Transverse colon (tissue), 4 donors: ENCODE results near the gene DIS3L2. TPM values are rescaled to one million over a fixed set of nuclear protein-coding genes. Genes with fewer than 3 reads are reported as not detected.
"Not testable (repeated sequence)": the region's sequence is repeated elsewhere in the genome, so short reads cannot be mapped to it uniquely, and the experiment has no call there.

Experiments used
- DNase-seq: peaks from one replicate; pipeline ENCODE4 v3.0.0-alpha.2; 2019
- H3K27ac ChIP-seq, 4 donors: fragments of 200-600 bp; sonication (generic); 2 replicates each; pipeline ENCODE4 v1.5.1; 2016 to 2018; ENCODE audit warnings: inconsistent platforms in 4 of 4
- H3K27me3 ChIP-seq: fragments of 200-600 bp; sonication (generic); 2 replicates; pipeline ENCODE4 v1.5.1; 2017; ENCODE audit warnings: inconsistent platforms
- H3K36me3 ChIP-seq, 4 donors: fragments of 200-600 bp; sonication (generic); 2 replicates each; pipeline ENCODE4 v1.5.1; 2017 to 2019; ENCODE audit warnings: inconsistent platforms in 4 of 4
- H3K4me1 ChIP-seq, 4 donors: fragments of 200-600 bp; sonication (generic); 2 replicates each; pipeline ENCODE4 v1.5.1; 2017 to 2020; ENCODE audit warnings: inconsistent platforms in 4 of 4
- H3K4me3 ChIP-seq, 4 donors: fragments of 200-600 bp; sonication (generic); 1 replicate in 1 of 4; 2 replicates in 3 of 4; pipeline versions ENCODE4 v1.5.1 to v1.6.1; 2017 to 2019; ENCODE audit warnings: inconsistent platforms in 4 of 4
- H3K9me3 ChIP-seq, 2 donors: fragments of 200-600 bp; sonication (generic); 2 replicates each; pipeline ENCODE4 v1.5.1; 2017 to 2019; ENCODE audit warnings: inconsistent platforms in 2 of 2
- CTCF ChIP-seq, 5 experiments: fragments of 200-600 bp in 3 of 5; fragments of 450-650 bp in 2 of 5; sonication (generic) in 3 of 5; IDR thresholded peaks; 1 replicate in 2 of 5; 2 replicates in 3 of 5; pipeline ENCODE4 v1.5.1; 2016 to 2017; ENCODE audit warnings: antibody characterized with exemption in 5 of 5, inconsistent platforms in 3 of 5, mild to moderate bottlenecking in 2 of 5, moderate library complexity in 1 of 5
- EP300 ChIP-seq: sonication (generic); formaldehyde crosslinking; IDR thresholded peaks from one replicate; pipeline ENCODE4 v1.6.1; 2017; ENCODE audit warnings: antibody characterized with exemption, low read depth
- POLR2A ChIP-seq: fragments of 450-650 bp; IDR thresholded peaks from one replicate; pipeline ENCODE4 v1.6.1; 2016; ENCODE audit warnings: antibody characterized with exemption, mild to moderate bottlenecking, moderate library complexity
- POLR2AphosphoS5 ChIP-seq, 3 donors: sonication (generic); formaldehyde crosslinking; IDR thresholded peaks; one replicate each; pipeline ENCODE4 v1.6.1; 2016; ENCODE audit warnings: antibody characterized with exemption in 3 of 3
- WGBS, 2 donors: methylation state at CpG; one replicate each; pipeline ENCODE4 v1.1.5; 2018; ENCODE audit warnings: low coverage in 1 of 2; 5-methylcytosine and 5-hydroxymethylcytosine counted together
- in situ Hi-C, 4 donors: fragments of 200-750 bp; cut with MboI; loops; one replicate each; pipeline versions ENCODE4 v1.15.0 to v1.15.1; 2017; ENCODE audit warnings: low sequenced_read_pairs in 3 of 4, low pct_ligation_motif_present in 1 of 4, low pct_unique_long_range_greater_than_20kb in 1 of 4
- intact Hi-C: fragments of 100-400 bp; cut with DNase I; formaldehyde crosslinking; loops from one replicate; pipeline ENCODE4 v1.15.1; 2023; ENCODE audit warnings: low total_unique reads
- total RNA-seq, 4 donors: library from RNA; depleted of rRNA; stranded (reverse); fragments of >200 nt; gene quantifications; one replicate each; pipeline ENCODE4 v1.1.0, GENCODE V29; 2016

DIS3L2 gene
- total RNA-seq, 4 donors from 2014 or later = 24.7 to 99.9 (median 51.2) TPM

- intact Hi-C loops (no loop called here), in situ Hi-C loops (no loop called here)
- Histone ChIP-seq H3K27me3 (no peaks in the 10 kb centered on the region), H3K4me1 (peaks cover 0 to 5% (median 0%) of the 10 kb centered on the region in 4 donors), H3K27ac (no peak overlapping the region), H3K4me3 (no peak overlapping the region), H3K36me3 (peaks cover 0 to 10% (median 0%) of the 10 kb centered on the region in 4 donors), H3K9me3 (no peaks in the 10 kb centered on the region)
- no peak for TF ChIP-seq POLR2A
- no peak for TF ChIP-seq POLR2AphosphoS5 (IDR thresholded peaks at IDR 0.05)
- peak in 1 of 5 experiments; percentile 9 for TF ChIP-seq CTCF (IDR thresholded peaks at IDR 0.05)
- no peak for TF ChIP-seq EP300
- no peak for DNase-seq
- WGBS, 2 donors = 91 to 99% methylated on average over 2 of the region's 2 CpGs
Measured at GRCh38 chr2:232030229-232030628, 68.7 kb downstream of the DIS3L2 start.

GRCh38 chr2:232035292-232035691 is 73.8 kb downstream of the DIS3L2 start:
- H3K9me3 ChIP-seq, H3K4me1 ChIP-seq, in situ Hi-C loops, H3K27ac ChIP-seq, intact Hi-C loops, H3K27me3 ChIP-seq, DNase-seq, H3K36me3 ChIP-seq, H3K4me3 ChIP-seq: not testable (repeated sequence)
- WGBS, 2 donors = 100% methylated on average over 2 of the region's 2 CpGs

GRCh38 chr2:232036876-232037275 is 75.4 kb downstream of the DIS3L2 start:
- H3K4me1 ChIP-seq, DNase-seq, H3K36me3 ChIP-seq, H3K9me3 ChIP-seq, H3K27me3 ChIP-seq, in situ Hi-C loops, H3K4me3 ChIP-seq, H3K27ac ChIP-seq, intact Hi-C loops: not testable (repeated sequence)
- WGBS, 2 donors = 100% methylated on average over 1 of the region's 4 CpGs; no CpG with 5 or more reads in 1 of the 2 donors

- H3K9me3 ChIP-seq = no peaks in the 10 kb centered on the region
- in situ Hi-C loops = no loop called here
- H3K27me3 ChIP-seq = no peaks in the 10 kb centered on the region
- no peak for TF ChIP-seq CTCF (IDR thresholded peaks at IDR 0.05)
- no peak overlapping the region for H3K27ac ChIP-seq
- peaks cover 0 to 8% (median 4%) of the 10 kb centered on the region in 4 donors for H3K4me1 ChIP-seq
- intact Hi-C loops = no loop called here
- no peak for DNase-seq
- H3K36me3 ChIP-seq = no peaks in the 10 kb centered on the region
- no peak overlapping the region for H3K4me3 ChIP-seq
- WGBS, 2 donors = 80 to 92% methylated on average over 1 of the region's 1 CpG
Measured at GRCh38 chr2:232038251-232038880, 76.9 kb downstream of the DIS3L2 start.

GRCh38 chr2:232038881-232039485 is 77.5 kb downstream of the DIS3L2 start:
- WGBS, 2 donors = 72 to 82% methylated on average over 5 to 7 of the region's 7 CpGs
- Histone ChIP-seq H3K27ac (no peak overlapping the region), H3K27me3 (no peaks in the 10 kb centered on the region), H3K4me1 (peaks cover 0 to 8% (median 4%) of the 10 kb centered on the region in 4 donors), H3K4me3 (no peak overlapping the region), H3K36me3 (no peaks in the 10 kb centered on the region), H3K9me3 (no peaks in the 10 kb centered on the region)
- TF ChIP-seq EP300 = no peak
- TF ChIP-seq POLR2A = no peak
- no peak for TF ChIP-seq CTCF (IDR thresholded peaks at IDR 0.05)
- no peak for TF ChIP-seq POLR2AphosphoS5 (IDR thresholded peaks at IDR 0.05)
- intact Hi-C loops (no loop called here), in situ Hi-C loops (no loop called here)
- no peak for DNase-seq
